ENCODE results near the gene EXOSC7.

The EXOSC7 gene

GRCh38 chr3:45024542-45025255 is 48.7 kb downstream of the EXOSC7 start:
- H3K4me3 ChIP-seq (ENCODE audit: control insufficient read depth, low read depth, low read length): no peak overlapping the region
- DNase-seq (ENCODE audit: low read depth): no peak
- TF ChIP-seq CTCF (conservative IDR thresholded peaks at IDR 0.05; ENCODE audit: control insufficient read depth, insufficient read depth, low read depth, low read length): no peak

- TF ChIP-seq CTCF (conservative IDR thresholded peaks at IDR 0.05; ENCODE audit: control insufficient read depth, insufficient read depth, low read depth, low read length): no peak
- no peak within 1 kb of the TSS for H3K4me3 ChIP-seq (ENCODE audit: control insufficient read depth, low read depth, low read length)
- DNase-seq (ENCODE audit: low read depth): peak; percentile 82
Measured at GRCh38 chr3:45026038-45026437, 50.0 kb downstream of the EXOSC7 start, which contains the start of gene CLEC3B. CLEC3B (plus strand) TSS chr3:45026303; CDS start chr3:45026363, 60 bp downstream.

GRCh38 chr3:45026957-45027356 is 50.9 kb downstream of the EXOSC7 start:
- no peak overlapping the region for H3K4me3 ChIP-seq (ENCODE audit: control insufficient read depth, low read depth, low read length)
- peak; percentile 66 for DNase-seq (ENCODE audit: low read depth)
- TF ChIP-seq CTCF (conservative IDR thresholded peaks at IDR 0.05; ENCODE audit: control insufficient read depth, insufficient read depth, low read depth, low read length): no peak

GRCh38 chr3:45027441-45027840 is 51.4 kb downstream of the EXOSC7 start:
- no peak for DNase-seq (ENCODE audit: low read depth)
- no peak for TF ChIP-seq CTCF (conservative IDR thresholded peaks at IDR 0.05; ENCODE audit: control insufficient read depth, insufficient read depth, low read depth, low read length)
- no peak overlapping the region for H3K4me3 ChIP-seq (ENCODE audit: control insufficient read depth, low read depth, low read length)

- no peak for DNase-seq (ENCODE audit: low read depth)
- TF ChIP-seq CTCF (conservative IDR thresholded peaks at IDR 0.05; ENCODE audit: control insufficient read depth, insufficient read depth, low read depth, low read length): no peak
- no peak overlapping the region for H3K4me3 ChIP-seq (ENCODE audit: control insufficient read depth, low read depth, low read length)
Measured at GRCh38 chr3:45029216-45029615, 53.2 kb downstream of the EXOSC7 start.

GRCh38 chr3:45029661-45030060 is 53.6 kb downstream of the EXOSC7 start:
- TF ChIP-seq CTCF (conservative IDR thresholded peaks at IDR 0.05; ENCODE audit: control insufficient read depth, insufficient read depth, low read depth, low read length): no peak
- peak; percentile 63 for DNase-seq (ENCODE audit: low read depth)
- no peak overlapping the region for H3K4me3 ChIP-seq (ENCODE audit: control insufficient read depth, low read depth, low read length)
